NCI-H526 treated with DMSO at 0.1 percent for 48 hours (cell line): ENCODE data around the gene NHEJ1.

Experiments used
- DNase-seq: peaks from one replicate; lab custom pipeline; 2025; lab: John Stamatoyannopoulos, UW

NHEJ1 gene

GRCh38 chr2:219123356-219124135, 37.1 kb downstream of the NHEJ1 start:
- DNase-seq, result no peak

GRCh38 chr2:219122202-219122980, 38.2 kb downstream of the NHEJ1 start:
- peak; percentile 16 for DNase-seq

GRCh38 chr2:219120082-219120481, 40.5 kb downstream of the NHEJ1 start:
- no peak for DNase-seq

- DNase-seq, result peak; percentile 27
Measured at GRCh38 chr2:219119422-219120043, 41.1 kb downstream of the NHEJ1 start.

GRCh38 chr2:219118504-219118903, 42.1 kb downstream of the NHEJ1 start:
- no peak for DNase-seq

GRCh38 chr2:219116776-219117646, 43.6 kb downstream of the NHEJ1 start:
- DNase-seq, result no peak

- no peak for DNase-seq
Measured at GRCh38 chr2:219112651-219113338, 47.8 kb downstream of the NHEJ1 start.

- DNase-seq, result no peak
Measured at GRCh38 chr2:219112062-219112406, 48.6 kb downstream of the NHEJ1 start.

GRCh38 chr2:219111375-219112061, 49.1 kb downstream of the NHEJ1 start:
- DNase-seq, result no peak

GRCh38 chr2:219109471-219109870, 51.1 kb downstream of the NHEJ1 start:
- no peak for DNase-seq

GRCh38 chr2:219107758-219108157, 52.9 kb downstream of the NHEJ1 start:
- no peak for DNase-seq

- no peak for DNase-seq
Measured at GRCh38 chr2:219106251-219106650, 54.4 kb downstream of the NHEJ1 start.

GRCh38 chr2:219104107-219105035, 56.2 kb downstream of the NHEJ1 start:
- peak; percentile 53 for DNase-seq

- DNase-seq, result no peak
Measured at GRCh38 chr2:219099329-219099728, 61.3 kb downstream of the NHEJ1 start.

- DNase-seq, result no peak
Measured at GRCh38 chr2:219095406-219095935, 65.1 kb downstream of the NHEJ1 start.

GRCh38 chr2:219094171-219094570, 66.4 kb downstream of the NHEJ1 start:
- DNase-seq, result no peak

GRCh38 chr2:219090436-219091299, 69.9 kb downstream of the NHEJ1 start:
- no peak for DNase-seq

GRCh38 chr2:219089330-219089729, 71.3 kb downstream of the NHEJ1 start:
- no peak for DNase-seq
